Putamen (tissue), 1 donor: ENCODE measurements around the gene POP5.
"Not testable (repeated sequence)": the region's sequence is repeated elsewhere in the genome, so short reads cannot be mapped to it uniquely, and the experiment has no call there.

Source experiments
- DNase-seq: peaks from one replicate; pipeline ENCODE4 v3.0.0-alpha.2; 2016; ENCODE audit warnings: low spot score

POP5 gene

GRCh38 chr12:120536064-120536791 is 45.0 kb downstream of the POP5 start:
- DNase-seq: no peak

GRCh38 chr12:120534703-120535655 is 46.2 kb downstream of the POP5 start:
- no peak for DNase-seq

GRCh38 chr12:120534203-120534702 is 46.9 kb downstream of the POP5 start, which contains the start of gene RNF10:
Gene RNF10 (plus strand): TSS chr12:120534356. CDS start chr12:120534812, 456 bp downstream.
- peak; percentile 84 for DNase-seq

GRCh38 chr12:120532701-120533238 is 48.4 kb downstream of the POP5 start:
- no peak for DNase-seq

GRCh38 chr12:120530418-120530761 is 50.8 kb downstream of the POP5 start:
- not testable (repeated sequence) for DNase-seq

- no peak for DNase-seq
These were observed 51.4 kb downstream of the POP5 start for GRCh38 chr12:120529641-120530417.

- peak; percentile 91 for DNase-seq
These were observed 52.2 kb downstream of the POP5 start, which contains the start of gene COQ5 for GRCh38 chr12:120528861-120529525. Gene COQ5 (minus strand): TSS chr12:120529158. CDS start chr12:120529141, 17 bp downstream.
